Panc1 (cell line): ENCODE data around the gene BBX.

Experiments
- CTCF ChIP-seq: fragments of 450-650 bp; IDR thresholded peaks from 2 replicates; pipeline ENCODE4 v1.5.1; 2017; ENCODE audit warnings: mild to moderate bottlenecking
- POLR2AphosphoS5 ChIP-seq: IDR thresholded peaks from 2 replicates; pipeline ENCODE4 v1.6.1; 2012; ENCODE audit warnings: mild to moderate bottlenecking, low read depth, low read length, moderate library complexity
- SIN3A ChIP-seq: IDR thresholded peaks from 2 replicates; pipeline ENCODE4 v1.6.1; 2012; ENCODE audit warnings: low read depth, mild to moderate bottlenecking, low read length, moderate library complexity, borderline replicate concordance; ENCODE audit not compliant: insufficient read depth
- TCF7L2 ChIP-seq: IDR thresholded peaks from 2 replicates; pipeline ENCODE4 v1.6.1; 2011; ENCODE audit warnings: mild to moderate bottlenecking, low read depth, low read length, inconsistent platforms
- TF ChIP-seq, protein P1 (sequence below), 2 experiments: IDR thresholded peaks; 2 replicates each; pipeline ENCODE4 v1.6.1; 2011 to 2012; ENCODE audit warnings: low read depth in 2 of 2, control low read depth in 1 of 2, low read length in 1 of 2, mild to moderate bottlenecking in 1 of 2, moderate library complexity in 1 of 2; ENCODE audit not compliant: insufficient read depth in 1 of 2

GRCh38 chr3:107604057-107604822, 81.5 kb downstream of the BBX start:
- no peak for TF ChIP-seq CTCF
- TF ChIP-seq, protein P1, sequence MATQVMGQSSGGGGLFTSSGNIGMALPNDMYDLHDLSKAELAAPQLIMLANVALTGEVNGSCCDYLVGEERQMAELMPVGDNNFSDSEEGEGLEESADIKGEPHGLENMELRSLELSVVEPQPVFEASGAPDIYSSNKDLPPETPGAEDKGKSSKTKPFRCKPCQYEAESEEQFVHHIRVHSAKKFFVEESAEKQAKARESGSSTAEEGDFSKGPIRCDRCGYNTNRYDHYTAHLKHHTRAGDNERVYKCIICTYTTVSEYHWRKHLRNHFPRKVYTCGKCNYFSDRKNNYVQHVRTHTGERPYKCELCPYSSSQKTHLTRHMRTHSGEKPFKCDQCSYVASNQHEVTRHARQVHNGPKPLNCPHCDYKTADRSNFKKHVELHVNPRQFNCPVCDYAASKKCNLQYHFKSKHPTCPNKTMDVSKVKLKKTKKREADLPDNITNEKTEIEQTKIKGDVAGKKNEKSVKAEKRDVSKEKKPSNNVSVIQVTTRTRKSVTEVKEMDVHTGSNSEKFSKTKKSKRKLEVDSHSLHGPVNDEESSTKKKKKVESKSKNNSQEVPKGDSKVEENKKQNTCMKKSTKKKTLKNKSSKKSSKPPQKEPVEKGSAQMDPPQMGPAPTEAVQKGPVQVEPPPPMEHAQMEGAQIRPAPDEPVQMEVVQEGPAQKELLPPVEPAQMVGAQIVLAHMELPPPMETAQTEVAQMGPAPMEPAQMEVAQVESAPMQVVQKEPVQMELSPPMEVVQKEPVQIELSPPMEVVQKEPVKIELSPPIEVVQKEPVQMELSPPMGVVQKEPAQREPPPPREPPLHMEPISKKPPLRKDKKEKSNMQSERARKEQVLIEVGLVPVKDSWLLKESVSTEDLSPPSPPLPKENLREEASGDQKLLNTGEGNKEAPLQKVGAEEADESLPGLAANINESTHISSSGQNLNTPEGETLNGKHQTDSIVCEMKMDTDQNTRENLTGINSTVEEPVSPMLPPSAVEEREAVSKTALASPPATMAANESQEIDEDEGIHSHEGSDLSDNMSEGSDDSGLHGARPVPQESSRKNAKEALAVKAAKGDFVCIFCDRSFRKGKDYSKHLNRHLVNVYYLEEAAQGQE (IDR thresholded peaks at IDR 0.05; ENCODE audit: insufficient read depth in 1 of 2, low read depth in 2 of 2, low read length in 1 of 2): no peak
- TF ChIP-seq SIN3A: no peak
- TF ChIP-seq POLR2AphosphoS5: no peak
- no peak for TF ChIP-seq TCF7L2
